HG02798 (cell line): ENCODE results near the gene SLC9A3.

ENCODE experiments used
- ATAC-seq: cut with Tn5 transposase; IDR thresholded peaks from one replicate; pipeline ENCODE4 v1.9.1; 2021; ENCODE audit warnings: mild to moderate bottlenecking; ENCODE audit not compliant: unreplicated experiment, poor library complexity

Gene SLC9A3

DNA sequence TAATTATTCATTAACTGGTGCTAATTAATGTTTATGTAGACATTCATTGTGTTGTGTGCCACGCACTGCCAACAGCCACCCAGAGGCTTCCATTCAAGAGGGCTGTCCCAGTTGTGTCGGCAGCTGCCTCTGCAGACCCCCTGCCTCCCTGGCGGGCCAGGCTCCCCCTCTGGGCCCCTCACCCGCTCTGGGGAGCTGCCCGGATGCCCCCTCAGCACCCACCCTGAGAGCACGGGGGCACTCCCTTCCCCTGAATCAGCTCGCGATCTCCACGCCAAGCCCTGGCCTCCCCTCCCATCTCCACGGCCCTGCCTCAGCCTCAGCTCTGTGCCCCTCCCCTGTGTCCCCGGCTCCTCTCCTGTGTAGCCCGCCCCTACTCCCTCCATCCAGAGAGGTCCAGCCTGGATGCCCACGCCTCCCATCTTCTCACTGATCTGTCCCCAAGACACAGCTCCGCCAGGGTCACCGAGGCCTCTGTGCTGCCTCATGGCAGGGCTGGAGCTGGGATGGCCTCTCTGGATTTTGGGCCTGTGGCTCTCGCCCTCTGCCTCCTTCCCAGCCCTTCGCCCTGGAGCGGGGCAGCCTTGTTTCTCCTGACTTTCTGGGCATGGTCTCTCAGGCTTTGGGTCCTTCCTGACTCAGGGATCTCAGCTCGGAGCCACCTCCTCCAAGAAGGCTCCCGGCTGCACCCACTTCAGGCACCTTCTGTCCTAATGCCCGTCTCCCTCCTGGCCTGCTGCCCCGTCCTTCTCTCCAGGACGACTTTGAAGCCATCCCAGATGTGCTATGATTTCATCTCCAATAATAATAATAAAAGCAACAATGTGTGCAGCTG, 16.0 kb upstream of the SLC9A3 start:
- no peak for ATAC-seq

DNA sequence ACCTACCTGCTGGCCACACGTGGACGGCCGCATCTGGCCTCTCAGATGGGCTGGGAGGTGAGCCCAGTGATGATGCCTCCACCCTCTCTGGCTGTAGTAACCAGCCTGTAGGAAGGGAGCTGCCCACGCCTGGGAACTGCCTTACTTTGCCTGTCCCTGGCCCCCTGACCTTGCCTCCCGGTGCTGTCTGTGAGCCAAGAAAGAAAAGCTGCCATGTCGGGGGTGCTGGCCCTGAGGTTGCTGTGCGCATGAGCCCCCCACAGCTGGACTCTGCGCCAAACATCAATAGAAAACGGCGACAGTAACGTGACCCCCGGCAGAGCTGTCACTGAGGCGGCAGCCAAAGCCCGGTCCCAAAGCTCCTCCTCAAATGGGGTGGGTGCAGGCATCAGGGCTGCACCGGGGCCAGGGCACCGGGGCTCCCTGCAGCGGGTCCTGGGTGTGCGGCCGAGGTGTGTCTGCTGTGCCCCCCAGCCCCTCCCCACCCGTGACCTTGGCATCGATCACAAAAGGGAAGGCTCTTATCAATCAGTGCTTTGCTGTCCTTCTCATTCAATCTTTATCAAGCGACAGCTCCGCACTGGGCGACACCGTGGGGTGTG, 15.3 kb upstream of the SLC9A3 start:
- ATAC-seq: no peak

DNA sequence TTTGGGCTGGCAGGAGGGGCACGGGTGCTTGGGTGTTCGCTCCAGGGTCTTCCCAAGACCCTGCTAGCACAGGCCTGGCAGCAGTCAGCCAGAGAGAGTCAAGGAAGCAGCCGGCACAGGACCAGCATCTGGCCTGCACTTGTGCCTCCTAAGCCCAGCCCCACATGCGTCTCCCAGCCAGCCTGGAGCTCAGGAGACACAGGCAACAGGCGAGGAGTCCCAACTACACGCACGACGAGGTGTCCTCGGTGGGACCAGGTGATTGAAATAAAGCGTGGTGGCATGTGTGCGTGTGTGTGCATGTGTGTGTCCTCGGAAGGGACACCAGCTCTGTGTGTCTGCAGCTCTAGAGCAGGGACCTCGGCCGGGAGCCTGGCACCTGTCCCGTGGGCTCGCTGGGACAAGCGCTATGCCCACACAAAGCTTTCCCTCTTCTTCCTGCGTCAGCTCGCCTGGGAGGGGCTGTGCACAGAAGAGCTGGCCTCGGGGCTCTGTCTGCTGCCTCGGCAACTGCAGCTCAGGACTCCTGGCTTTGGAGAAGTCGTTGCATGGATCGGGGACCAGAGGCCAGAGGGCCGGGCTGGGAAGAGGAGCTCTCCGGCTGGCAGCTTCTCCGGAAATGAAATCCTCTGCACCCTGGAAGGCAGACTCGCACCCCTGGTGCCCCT, 14.7 kb upstream of the SLC9A3 start:
- no peak for ATAC-seq

DNA sequence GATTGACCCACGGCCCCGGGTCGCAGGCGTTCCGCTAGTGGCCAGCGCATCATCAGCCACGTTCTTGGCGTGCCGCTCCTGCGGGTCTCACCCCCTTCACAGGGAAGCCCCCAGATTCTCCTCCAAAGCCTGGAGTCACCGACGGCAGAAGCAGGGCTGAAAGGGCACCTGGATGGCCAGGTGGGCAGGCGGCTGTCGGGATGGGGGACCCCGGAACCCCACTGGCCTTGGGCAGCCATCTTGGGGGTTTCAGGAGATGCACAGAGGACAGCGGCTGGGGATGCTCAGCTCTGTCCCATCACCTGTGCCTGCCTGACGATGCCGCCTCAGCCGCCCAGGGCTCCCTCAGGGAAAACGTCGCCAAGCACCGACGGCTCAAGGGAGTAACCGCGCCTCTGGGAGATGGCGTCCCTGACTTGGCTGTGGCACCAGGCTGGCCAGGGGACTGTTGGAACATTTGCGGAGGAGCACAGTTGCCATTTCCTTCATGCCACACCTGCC, 14.1 kb upstream of the SLC9A3 start:
- ATAC-seq: no peak

DNA sequence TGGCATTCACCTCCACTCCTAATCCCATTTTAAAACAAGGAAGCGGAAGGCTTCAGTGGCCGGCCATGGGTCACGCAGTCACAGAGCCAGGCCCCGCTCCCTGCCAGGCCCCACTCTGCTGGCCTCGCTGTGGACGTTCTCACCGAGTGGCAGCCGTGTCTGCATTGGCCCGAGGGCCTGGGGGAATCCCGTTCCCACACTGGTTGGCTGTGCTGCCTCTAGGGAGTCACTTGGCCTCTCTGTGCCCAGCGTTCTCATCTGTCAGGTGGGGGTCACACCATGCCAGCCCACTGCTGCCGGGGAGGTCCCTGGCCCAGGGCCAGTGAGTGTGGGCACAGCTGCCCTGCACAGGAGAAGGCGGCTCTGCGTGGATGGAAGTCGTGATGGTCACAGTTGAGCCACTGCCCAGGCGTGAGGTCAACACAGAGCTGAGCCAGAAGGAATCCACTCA, 13.4 kb upstream of the SLC9A3 start:
- ATAC-seq: no peak

DNA sequence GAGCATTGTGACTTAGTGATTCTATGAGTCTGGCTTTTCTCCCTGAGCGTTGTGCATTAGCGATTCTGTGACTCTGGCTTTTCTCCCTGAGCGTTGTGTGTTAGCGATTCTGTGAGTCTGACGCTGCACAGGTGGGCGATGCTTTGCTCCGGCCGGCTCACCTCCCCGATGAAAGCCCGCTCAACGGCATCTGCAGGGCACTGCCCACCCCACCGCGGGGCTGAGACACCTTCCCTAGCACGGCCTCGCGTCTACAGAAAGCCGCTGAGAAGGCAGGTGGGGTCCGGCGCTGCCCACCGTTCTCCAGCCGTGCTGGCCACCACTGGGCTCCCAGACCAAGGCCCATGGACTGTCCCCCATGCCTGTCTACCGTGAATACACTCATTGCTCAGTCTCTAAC, 12.8 kb upstream of the SLC9A3 start:
- no peak for ATAC-seq

DNA sequence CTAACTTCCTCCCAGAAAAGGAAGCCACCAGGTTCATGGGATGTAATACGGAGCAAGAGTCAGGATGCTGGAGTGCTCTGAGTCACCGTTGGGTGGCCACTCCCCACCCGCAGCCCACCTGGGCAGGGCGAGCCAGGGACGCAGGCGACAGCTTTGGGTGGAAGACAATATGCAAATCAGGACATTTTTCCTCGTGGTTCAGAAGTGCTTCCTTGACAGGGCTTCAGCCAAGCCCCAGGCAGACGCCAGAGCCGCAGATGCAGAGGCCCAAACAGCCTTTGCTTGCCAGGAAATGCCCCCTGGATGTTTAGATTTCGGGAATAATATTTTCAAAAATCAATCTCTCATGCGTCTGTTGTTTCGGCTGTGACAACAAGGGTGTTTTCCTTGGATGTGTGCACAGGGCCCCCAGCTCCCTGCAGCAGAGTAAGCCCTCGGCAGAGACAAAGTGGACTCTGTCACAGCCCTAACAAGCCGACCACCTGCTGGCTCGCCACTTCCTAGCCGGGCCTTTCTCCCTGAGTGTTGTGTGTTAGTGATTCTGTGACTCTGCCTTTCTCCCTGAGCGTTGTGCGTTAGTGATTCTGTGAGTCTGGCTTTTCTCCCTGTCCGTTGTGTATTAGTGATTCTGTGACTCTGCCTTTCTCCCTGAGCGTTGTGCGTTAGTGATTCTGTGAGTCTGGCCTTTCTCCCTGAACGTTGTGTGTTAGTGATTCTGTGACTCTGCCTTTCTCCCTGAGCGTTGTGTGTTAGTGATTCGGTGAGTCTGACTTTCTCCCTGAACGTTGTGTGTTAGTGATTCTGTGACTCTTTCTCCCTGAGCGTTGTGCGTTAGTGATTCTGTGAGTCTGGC, 11.8 kb upstream of the SLC9A3 start:
- ATAC-seq: no peak

DNA sequence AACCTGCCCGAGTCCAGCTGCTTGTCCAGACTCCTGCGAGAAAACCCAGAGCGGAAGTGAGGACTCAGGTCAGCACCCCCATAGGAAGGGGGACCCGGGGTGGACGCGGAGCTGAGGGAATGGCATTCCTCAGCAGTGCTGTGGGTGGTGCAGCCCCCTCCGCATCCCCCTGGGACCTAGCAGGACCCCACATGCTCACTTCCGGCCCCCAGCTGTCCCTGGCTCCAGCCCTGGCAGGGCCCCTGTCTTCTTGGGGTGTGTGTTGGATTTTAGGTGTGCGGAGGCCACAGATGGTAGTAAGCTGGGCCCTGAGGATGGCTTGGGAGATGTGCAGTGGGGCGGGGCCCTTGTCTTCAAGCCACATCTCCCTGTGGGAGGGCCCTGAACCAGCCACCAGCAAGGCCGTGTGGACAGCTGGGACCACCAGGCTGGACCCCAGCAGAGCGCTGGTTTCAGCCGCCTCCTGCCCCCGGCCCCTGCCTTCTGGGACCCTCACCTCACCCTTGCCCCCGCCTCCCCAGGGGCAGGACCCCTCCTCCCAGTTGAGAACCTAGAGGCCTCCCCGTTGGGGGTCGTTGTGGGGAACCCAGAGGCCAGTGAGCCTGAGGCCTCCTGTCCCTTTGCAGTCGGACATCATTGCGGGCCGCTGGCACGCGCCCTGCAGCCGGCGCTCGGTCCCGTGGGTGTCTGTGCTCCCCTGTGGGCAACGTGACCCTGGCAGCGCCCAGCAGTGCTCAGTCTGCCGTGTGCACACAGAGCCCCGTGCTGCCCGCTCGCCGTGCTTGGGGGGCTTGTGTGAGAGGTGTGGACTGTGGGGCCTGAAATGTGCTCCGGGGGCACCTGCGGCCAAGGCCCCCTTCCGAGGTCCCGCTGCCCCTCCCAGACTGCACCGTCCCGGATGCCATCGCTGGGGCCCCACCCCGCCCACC, 10.8 kb upstream of the SLC9A3 start:
- ATAC-seq: no peak

DNA sequence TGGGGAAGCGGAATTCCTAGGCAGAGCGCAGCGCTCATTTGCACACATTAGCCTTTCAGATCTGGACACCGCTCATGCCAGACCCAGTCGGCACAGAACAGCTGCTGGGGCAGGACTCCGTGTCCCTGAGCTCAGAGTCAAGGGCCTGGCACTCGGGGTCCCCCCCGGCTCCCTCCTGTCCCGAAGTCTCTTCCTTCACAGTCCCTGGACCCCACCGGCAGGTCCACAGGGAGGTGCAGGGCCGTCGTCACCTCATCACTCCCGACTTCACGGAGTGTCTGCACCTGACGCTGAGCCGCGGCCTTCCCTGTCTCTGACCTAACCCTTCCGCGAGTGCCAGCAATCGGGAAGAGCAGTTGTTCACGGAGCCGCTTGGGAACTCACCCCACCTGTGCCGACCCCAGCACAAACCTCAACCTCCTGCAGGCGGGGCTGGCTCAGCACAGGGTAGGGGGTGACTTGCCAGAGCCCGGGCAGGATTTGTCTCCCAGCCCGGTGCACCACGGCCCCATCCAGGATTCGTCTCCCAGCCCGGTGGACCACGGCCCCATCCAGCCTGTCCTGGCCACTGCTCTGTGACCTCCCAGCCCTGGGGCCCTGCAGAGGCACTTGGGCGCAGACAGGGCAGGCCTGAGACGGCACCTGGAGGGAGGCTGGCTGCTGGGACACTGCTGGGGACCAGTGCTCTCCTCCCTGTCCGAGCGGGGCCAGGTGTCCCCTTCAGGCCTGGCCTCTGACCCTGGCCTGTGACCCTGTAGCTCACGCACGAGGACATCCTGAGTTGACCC, 9.9 kb upstream of the SLC9A3 start:
- ATAC-seq: no peak

DNA sequence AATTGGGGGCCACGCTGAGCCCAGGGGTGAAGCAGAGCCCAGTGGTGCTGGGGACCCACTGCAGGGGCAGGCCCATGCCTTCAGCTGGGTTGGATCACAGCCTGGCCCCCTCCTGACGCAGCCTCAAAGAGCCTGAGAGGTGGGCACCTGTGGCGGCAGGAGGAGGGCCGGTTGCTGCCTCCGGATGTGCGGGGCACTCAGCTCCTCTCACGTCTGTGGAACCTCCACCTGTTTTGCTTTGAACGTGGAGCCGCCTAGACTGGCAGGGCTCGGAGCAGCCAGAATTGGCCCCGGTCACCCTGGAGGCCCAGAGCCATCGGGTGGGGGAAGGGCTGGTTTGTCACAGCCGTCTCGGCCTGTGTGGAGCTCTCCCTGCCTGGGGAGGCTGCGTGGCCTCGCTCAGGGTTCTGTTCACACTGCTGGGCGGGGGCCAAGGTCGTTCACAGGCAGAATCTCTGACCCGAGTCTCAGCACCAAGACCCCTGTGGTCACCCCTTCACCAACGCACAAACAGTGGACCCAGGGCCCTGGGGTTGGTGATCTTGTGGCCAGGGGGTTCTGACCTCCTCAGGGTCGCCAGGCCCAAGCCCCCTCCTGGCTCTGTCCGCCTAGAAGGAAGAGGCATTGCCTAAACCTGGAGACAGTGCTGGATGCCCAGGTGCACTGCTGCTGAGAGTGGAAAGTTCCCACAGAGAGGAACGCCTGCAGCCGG, 9.2 kb upstream of the SLC9A3 start:
- ATAC-seq: no peak

DNA sequence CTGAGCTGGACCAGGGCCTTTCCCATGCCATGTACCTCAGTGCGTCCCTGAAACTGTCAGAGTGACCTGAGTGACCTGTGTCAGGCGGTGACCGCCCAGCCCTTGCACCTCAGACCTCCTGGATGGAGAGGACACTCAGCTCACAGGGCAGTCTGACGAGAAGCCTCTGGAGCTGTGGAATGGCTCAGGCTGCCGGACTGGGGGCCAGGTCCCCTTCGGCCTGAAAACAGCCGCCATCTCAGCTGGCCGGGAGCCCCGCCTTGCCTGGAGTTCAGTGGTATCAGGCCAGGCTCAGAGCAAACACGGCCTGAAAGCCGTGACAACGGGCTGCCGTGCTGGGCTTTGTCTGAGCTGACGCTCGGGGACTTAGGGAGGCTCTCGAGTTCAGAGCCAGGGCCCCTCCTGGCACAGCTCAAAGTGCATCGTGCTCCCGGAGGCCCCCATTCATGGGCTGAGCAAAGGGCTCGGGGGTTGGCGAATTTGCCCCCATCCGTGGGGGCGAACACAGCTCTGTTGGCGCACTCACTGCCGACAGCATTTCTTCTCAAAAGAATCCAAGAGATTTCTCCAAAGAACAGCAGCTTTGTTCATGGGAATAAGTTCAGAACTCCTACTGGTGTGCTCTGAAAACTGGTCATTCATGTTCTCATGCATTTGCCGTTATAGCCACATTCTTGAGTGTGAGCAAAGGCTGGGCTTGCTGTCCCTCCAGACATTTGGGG, 8.4 kb upstream of the SLC9A3 start:
- no peak for ATAC-seq

DNA sequence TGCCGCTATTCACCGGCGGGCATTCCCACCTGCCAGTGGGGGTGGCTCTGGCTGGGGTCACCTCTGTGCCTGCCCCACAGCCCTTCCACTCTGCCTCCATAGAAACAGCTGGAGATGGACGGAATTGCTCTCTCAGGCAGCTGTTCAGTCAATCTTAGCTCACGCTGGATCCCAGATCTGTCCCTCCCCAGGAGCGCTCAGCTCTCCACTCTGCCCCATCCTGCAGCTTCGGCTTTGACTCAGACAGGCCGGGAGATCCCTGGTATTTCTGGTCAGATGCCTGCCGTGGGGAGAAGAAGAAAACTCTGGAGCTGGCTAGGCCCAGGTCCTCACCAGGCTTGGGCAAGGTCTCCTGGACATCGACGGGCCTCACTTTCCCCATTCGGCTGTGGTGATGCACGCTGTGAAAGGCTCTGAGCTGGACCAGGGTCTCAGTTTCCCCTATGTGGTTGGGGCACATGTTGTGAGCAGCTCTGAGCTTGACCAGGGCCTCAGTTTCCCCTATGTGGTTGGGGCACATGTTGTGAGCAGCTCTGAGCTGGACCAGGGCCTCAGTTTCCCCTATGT, 7.6 kb upstream of the SLC9A3 start:
- ATAC-seq: no peak

DNA sequence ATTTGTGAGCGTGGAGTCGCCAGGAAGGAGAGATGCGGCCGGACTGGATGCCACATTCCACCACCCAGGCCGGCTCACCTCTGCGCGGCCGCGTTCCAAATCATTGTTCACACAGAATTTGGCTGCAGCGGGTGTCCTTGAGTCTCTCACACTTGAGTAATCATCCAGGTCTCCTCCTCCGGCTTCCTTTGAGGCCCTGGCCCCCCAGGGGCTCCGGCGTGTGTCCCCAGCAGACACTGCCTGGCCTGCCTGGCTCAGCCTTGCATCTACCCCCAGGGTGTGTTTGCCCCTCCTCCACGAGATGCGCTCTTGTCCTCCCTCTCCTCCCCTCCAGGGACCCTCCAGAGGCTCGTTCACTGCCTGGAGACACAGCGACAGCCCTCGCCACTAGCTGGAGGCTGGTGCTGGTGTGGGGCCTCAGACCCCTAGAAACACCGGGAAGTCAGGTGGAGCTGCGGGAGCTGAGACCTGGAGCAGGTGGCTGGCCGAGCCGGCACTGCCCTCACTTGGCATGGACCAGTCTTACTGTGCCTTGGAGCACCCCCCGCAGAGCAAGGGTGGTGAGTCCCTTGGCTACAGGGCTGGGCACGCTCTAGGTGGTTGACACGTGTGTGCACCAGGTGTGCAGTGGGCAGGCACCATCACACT, 7.0 kb upstream of the SLC9A3 start:
- ATAC-seq: no peak

DNA sequence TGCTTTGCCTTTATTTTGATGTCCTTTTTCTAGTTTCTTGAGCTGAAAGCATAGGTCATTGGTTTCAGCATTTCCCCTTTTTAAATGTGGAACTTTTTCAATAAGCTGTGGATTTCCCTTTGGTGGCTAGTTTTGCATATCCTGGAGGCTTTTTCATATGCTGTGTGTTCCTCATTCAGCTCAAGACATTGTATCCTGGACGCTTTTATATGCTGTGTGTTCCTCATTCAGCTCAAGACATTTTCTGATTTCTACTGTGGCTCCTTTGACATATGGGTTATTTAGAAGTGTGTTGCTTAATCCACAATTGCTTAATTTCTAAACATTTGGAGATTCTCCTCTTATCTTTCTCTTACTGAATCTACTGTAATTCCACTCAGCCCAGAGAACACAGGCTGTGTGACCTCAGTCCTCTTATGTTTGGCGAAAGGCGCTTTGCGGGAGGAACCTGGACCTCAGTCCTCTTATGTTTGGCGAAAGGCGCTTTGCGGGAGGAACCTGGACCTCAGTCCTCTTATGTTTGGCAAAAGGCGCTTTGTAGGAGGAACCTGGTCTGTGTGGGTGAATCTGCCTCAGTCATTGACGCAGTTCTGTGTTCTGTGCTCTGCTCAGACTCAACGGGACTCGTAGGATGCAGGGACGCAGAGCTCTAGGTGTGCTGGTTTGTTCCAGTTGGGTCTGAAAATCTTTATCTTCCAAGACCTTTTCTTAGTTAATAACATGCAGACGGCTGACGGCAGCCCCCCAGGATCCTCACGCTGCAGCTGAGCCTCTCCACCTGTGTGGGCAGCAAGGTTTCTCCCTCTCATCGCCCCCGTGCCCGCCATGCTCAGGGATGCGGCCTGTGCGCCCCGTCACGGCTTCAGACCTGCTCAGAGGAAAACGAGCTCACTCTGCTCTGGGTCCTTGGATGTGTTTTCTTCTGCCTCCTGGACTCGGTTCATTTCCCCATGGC, 6.0 kb upstream of the SLC9A3 start:
- no peak for ATAC-seq
